Adrenal gland (tissue), 5 donors: ENCODE results near the gene HPCA.

Experiments
- POLR2A ChIP-seq, 2 donors: fragments of 450-650 bp; IDR thresholded peaks; one replicate each; pipeline ENCODE4 v1.6.1; 2017; ENCODE audit warnings: antibody characterized with exemption in 2 of 2, mild to moderate bottlenecking in 2 of 2, moderate library complexity in 1 of 2
- TF ChIP-seq, protein P1 (sequence below), 6 experiments: fragments of 450-650 bp in 4 of 6; fragments of 200-600 bp in 2 of 6; sonication (generic) in 1 of 6; IDR thresholded peaks; 1 replicate in 5 of 6; 2 replicates in 1 of 6; pipeline versions ENCODE4 v1.5.1 to v1.8.0; 2016 to 2021; ENCODE audit warnings: antibody characterized with exemption in 6 of 6, mild to moderate bottlenecking in 2 of 6, moderate library complexity in 1 of 6
- donor health status: DM: no; HTN: no; CAD: no.

GRCh38 chr1:32892368-32893197, 6.3 kb downstream of the HPCA start:
- TF ChIP-seq, protein P1, sequence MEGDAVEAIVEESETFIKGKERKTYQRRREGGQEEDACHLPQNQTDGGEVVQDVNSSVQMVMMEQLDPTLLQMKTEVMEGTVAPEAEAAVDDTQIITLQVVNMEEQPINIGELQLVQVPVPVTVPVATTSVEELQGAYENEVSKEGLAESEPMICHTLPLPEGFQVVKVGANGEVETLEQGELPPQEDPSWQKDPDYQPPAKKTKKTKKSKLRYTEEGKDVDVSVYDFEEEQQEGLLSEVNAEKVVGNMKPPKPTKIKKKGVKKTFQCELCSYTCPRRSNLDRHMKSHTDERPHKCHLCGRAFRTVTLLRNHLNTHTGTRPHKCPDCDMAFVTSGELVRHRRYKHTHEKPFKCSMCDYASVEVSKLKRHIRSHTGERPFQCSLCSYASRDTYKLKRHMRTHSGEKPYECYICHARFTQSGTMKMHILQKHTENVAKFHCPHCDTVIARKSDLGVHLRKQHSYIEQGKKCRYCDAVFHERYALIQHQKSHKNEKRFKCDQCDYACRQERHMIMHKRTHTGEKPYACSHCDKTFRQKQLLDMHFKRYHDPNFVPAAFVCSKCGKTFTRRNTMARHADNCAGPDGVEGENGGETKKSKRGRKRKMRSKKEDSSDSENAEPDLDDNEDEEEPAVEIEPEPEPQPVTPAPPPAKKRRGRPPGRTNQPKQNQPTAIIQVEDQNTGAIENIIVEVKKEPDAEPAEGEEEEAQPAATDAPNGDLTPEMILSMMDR (IDR thresholded peaks at IDR 0.05) = peak in 3 of 6 experiments; percentile 34 to 50 (median 48)
- TF ChIP-seq POLR2A (IDR thresholded peaks at IDR 0.05) = no peak
